Right forelimb (tissue), 1 donor: ENCODE data around the gene MBTPS1.

Experiments
- DNase-seq: peaks from one replicate; pipeline ENCODE4 v3.0.0-alpha.2; 2018

MBTPS1 gene

GRCh38 chr16:84049403-84050060 is 67.2 kb downstream of the MBTPS1 start:
- DNase-seq, result no peak

GRCh38 chr16:84048871-84049270 is 67.9 kb downstream of the MBTPS1 start:
- no peak for DNase-seq

- no peak for DNase-seq
Measured at GRCh38 chr16:84048270-84048669, 68.5 kb downstream of the MBTPS1 start.

- no peak for DNase-seq
Measured at GRCh38 chr16:84047626-84048025, 69.1 kb downstream of the MBTPS1 start.

- no peak for DNase-seq
Measured at GRCh38 chr16:84047206-84047605, 69.5 kb downstream of the MBTPS1 start.

GRCh38 chr16:84045818-84046470 is 70.8 kb downstream of the MBTPS1 start:
- DNase-seq, result no peak

- no peak for DNase-seq
Measured at GRCh38 chr16:84045001-84045817, 71.5 kb downstream of the MBTPS1 start.

- no peak for DNase-seq
Measured at GRCh38 chr16:84044118-84044488, 72.6 kb downstream of the MBTPS1 start.

GRCh38 chr16:84043486-84044117 is 73.1 kb downstream of the MBTPS1 start:
- DNase-seq, result no peak

GRCh38 chr16:84042879-84043485 is 73.8 kb downstream of the MBTPS1 start:
- DNase-seq, result no peak

- no peak for DNase-seq
Measured at GRCh38 chr16:84042308-84042878, 74.3 kb downstream of the MBTPS1 start, which contains the start of gene SLC38A8. TSS of gene SLC38A8 (minus strand) at chr16:84042795. CDS start at chr16:84042157, 638 bp downstream.

- DNase-seq, result no peak
Measured at GRCh38 chr16:84041881-84042280, 74.9 kb downstream of the MBTPS1 start.

- DNase-seq, result peak; percentile 57
Measured at GRCh38 chr16:84040823-84041820, 75.6 kb downstream of the MBTPS1 start.

GRCh38 chr16:84040226-84040822 is 76.4 kb downstream of the MBTPS1 start:
- DNase-seq, result no peak

GRCh38 chr16:84039696-84040095 is 77.0 kb downstream of the MBTPS1 start:
- no peak for DNase-seq

GRCh38 chr16:84038469-84038868 is 78.3 kb downstream of the MBTPS1 start:
- DNase-seq, result no peak

- no peak for DNase-seq
Measured at GRCh38 chr16:84036982-84037425, 79.7 kb downstream of the MBTPS1 start.

GRCh38 chr16:84036131-84036530 is 80.6 kb downstream of the MBTPS1 start:
- no peak for DNase-seq

GRCh38 chr16:84034516-84034915 is 82.2 kb downstream of the MBTPS1 start:
- no peak for DNase-seq
